Measurements from ENCODE around the gene GBE1. TPM values are rescaled to one million over a fixed set of nuclear protein-coding genes. Genes with fewer than 3 reads are reported as not detected.
"Not testable (repeated sequence)": the region's sequence is repeated elsewhere in the genome, so short reads cannot be mapped to it uniquely, and the experiment has no call there.

The GBE1 gene
- total RNA-seq, 1 experiment from 2014 or later = 36.9 TPM

- H3K36me3 ChIP-seq = no peaks in the 10 kb centered on the region
- H3K4me3 ChIP-seq = no peak overlapping the region
- no peak for DNase-seq
- H3K9me3 ChIP-seq = no peaks in the 10 kb centered on the region
- H3K27me3 ChIP-seq = no peaks in the 10 kb centered on the region
These were observed 212.1 kb downstream of the GBE1 start for GRCh38 chr3:81549388-81549787.

- no peak for DNase-seq
- H3K4me3 ChIP-seq = no peak overlapping the region
- H3K36me3 ChIP-seq = no peaks in the 10 kb centered on the region
- H3K9me3 ChIP-seq = no peaks in the 10 kb centered on the region
- H3K27me3 ChIP-seq = no peaks in the 10 kb centered on the region
These were observed 215.9 kb downstream of the GBE1 start for GRCh38 chr3:81545572-81545971.

- Histone ChIP-seq H3K36me3 (no peaks in the 10 kb centered on the region), H3K9me3 (no peaks in the 10 kb centered on the region), H3K27me3 (no peaks in the 10 kb centered on the region), H3K4me3 (no peak overlapping the region)
- no peak for DNase-seq
These were observed 217.1 kb downstream of the GBE1 start for GRCh38 chr3:81544385-81544784.

GRCh38 chr3:81540787-81541186 is 220.7 kb downstream of the GBE1 start:
- no peak for DNase-seq
- H3K36me3 ChIP-seq = no peaks in the 10 kb centered on the region; the same call in 1 of the 2 replicates
- no peaks in the 10 kb centered on the region for H3K27me3 ChIP-seq
- no peak overlapping the region for H3K4me3 ChIP-seq
- H3K9me3 ChIP-seq = no peaks in the 10 kb centered on the region

- peaks cover 14% of the 10 kb centered on the region for H3K36me3 ChIP-seq
- H3K27me3 ChIP-seq = no peaks in the 10 kb centered on the region
- peaks cover 2% of the 10 kb centered on the region; the same call in 1 of the 2 replicates for H3K9me3 ChIP-seq
- no peak for DNase-seq
- H3K4me3 ChIP-seq = no peak overlapping the region
These were observed 229.6 kb downstream of the GBE1 start for GRCh38 chr3:81531846-81532245.

GRCh38 chr3:81531263-81531662 is 230.2 kb downstream of the GBE1 start:
- Histone ChIP-seq H3K9me3 (peaks cover 2% of the 10 kb centered on the region; the same call in 1 of the 2 replicates), H3K4me3 (no peak overlapping the region), H3K36me3 (peaks cover 14% of the 10 kb centered on the region), H3K27me3 (no peaks in the 10 kb centered on the region)
- no peak for DNase-seq

- Histone ChIP-seq H3K9me3 (peaks cover 2% of the 10 kb centered on the region; the same call in 1 of the 2 replicates), H3K27me3 (no peaks in the 10 kb centered on the region), H3K4me3 (no peak overlapping the region), H3K36me3 (peaks cover 14% of the 10 kb centered on the region)
- DNase-seq = no peak
These were observed 231.1 kb downstream of the GBE1 start for GRCh38 chr3:81530180-81530939.

GRCh38 chr3:81521855-81522254 is 239.6 kb downstream of the GBE1 start:
- H3K36me3 ChIP-seq = no peaks in the 10 kb centered on the region; the same call in 1 of the 2 replicates
- DNase-seq = no peak
- H3K27me3 ChIP-seq = no peaks in the 10 kb centered on the region
- H3K9me3 ChIP-seq = no peaks in the 10 kb centered on the region
- H3K4me3 ChIP-seq = no peak overlapping the region

GRCh38 chr3:81518945-81519344 is 242.5 kb downstream of the GBE1 start:
- H3K36me3 ChIP-seq = no peaks in the 10 kb centered on the region
- no peak for DNase-seq
- H3K27me3 ChIP-seq = no peaks in the 10 kb centered on the region
- H3K4me3 ChIP-seq = no peak overlapping the region
- no peaks in the 10 kb centered on the region for H3K9me3 ChIP-seq

GRCh38 chr3:81516042-81516441 is 245.4 kb downstream of the GBE1 start:
- no peak for DNase-seq
- Histone ChIP-seq H3K9me3 (no peaks in the 10 kb centered on the region), H3K27me3 (no peaks in the 10 kb centered on the region), H3K4me3 (no peak overlapping the region), H3K36me3 (no peaks in the 10 kb centered on the region)

- Histone ChIP-seq H3K27me3 (no peaks in the 10 kb centered on the region), H3K9me3 (no peaks in the 10 kb centered on the region), H3K36me3 (no peaks in the 10 kb centered on the region), H3K4me3 (no peak overlapping the region)
- no peak for DNase-seq
These were observed 247.9 kb downstream of the GBE1 start for GRCh38 chr3:81513591-81513990.

- no peaks in the 10 kb centered on the region for H3K9me3 ChIP-seq
- no peaks in the 10 kb centered on the region for H3K27me3 ChIP-seq
- no peak for DNase-seq
- H3K36me3 ChIP-seq = no peaks in the 10 kb centered on the region; the same call in 1 of the 2 replicates
- no peak overlapping the region for H3K4me3 ChIP-seq
These were observed 258.4 kb downstream of the GBE1 start for GRCh38 chr3:81503026-81503425.

GRCh38 chr3:81502236-81502635 is 259.2 kb downstream of the GBE1 start:
- Histone ChIP-seq H3K9me3 (no peaks in the 10 kb centered on the region), H3K4me3 (no peak overlapping the region), H3K27me3 (no peaks in the 10 kb centered on the region), H3K36me3 (no peaks in the 10 kb centered on the region)
- no peak for DNase-seq

- DNase-seq = no peak
- Histone ChIP-seq H3K4me3 (no peak overlapping the region), H3K9me3 (no peaks in the 10 kb centered on the region), H3K36me3 (no peaks in the 10 kb centered on the region), H3K27me3 (no peaks in the 10 kb centered on the region)
These were observed 261.4 kb downstream of the GBE1 start for GRCh38 chr3:81500039-81500438.

GRCh38 chr3:81497572-81498251 is 263.7 kb downstream of the GBE1 start:
- Histone ChIP-seq H3K4me3 (no peak overlapping the region), H3K9me3 (no peaks in the 10 kb centered on the region), H3K27me3 (no peaks in the 10 kb centered on the region), H3K36me3 (no peaks in the 10 kb centered on the region)
- DNase-seq = no peak

GRCh38 chr3:81496407-81497104 is 264.9 kb downstream of the GBE1 start:
- no peaks in the 10 kb centered on the region for H3K27me3 ChIP-seq
- DNase-seq = no peak
- H3K4me3 ChIP-seq = no peak overlapping the region
- no peaks in the 10 kb centered on the region for H3K36me3 ChIP-seq
- no peaks in the 10 kb centered on the region for H3K9me3 ChIP-seq

GRCh38 chr3:81492471-81492870 is 269.0 kb downstream of the GBE1 start:
- not testable (repeated sequence) for H3K9me3 ChIP-seq, H3K27me3 ChIP-seq, H3K36me3 ChIP-seq, DNase-seq, H3K4me3 ChIP-seq

Data from MG63 (cell line).